ENCODE results near the gene CTDSPL2. TPM values are rescaled to one million over a fixed set of nuclear protein-coding genes. Genes with fewer than 3 reads are reported as not detected.

CTDSPL2 gene
- total and polyA plus RNA-seq, 10 of the 15 experiments (the other 5 are each of a cell fraction or from before 2014, with no cell fraction given), result 10.7 to 77.1 (median 44.9) TPM

- TF ChIP-seq ATF2 (IDR thresholded peaks at IDR 0.05; ENCODE audit: low read length) (peak; percentile 43; the same call in 1 of the 2 replicates), CTCF (IDR thresholded peaks at IDR 0.05 in 2 of 3, conservative IDR thresholded peaks at IDR 0.05 in 1 of 3; ENCODE audit: control insufficient read depth in 2 of 3, extremely low read depth in 1 of 3, insufficient read depth in 1 of 3, low read depth in 3 of 3, low read length in 3 of 3) (peak; percentile 37 to 47 (median 42); a peak in 5 of 6 replicates), BCLAF1 (IDR thresholded peaks at IDR 0.05) (no peak), NFIC (IDR thresholded peaks at IDR 0.05; ENCODE audit: low read depth, low read length) (peak; percentile 59), SUZ12 (IDR thresholded peaks at IDR 0.05; ENCODE audit: unreplicated experiment) (no peak), MEF2A (IDR thresholded peaks at IDR 0.05; ENCODE audit: insufficient read depth, low read depth, low read length) (no peak; the same call in 1 of the 2 replicates), ZBTB11 (CRISPR knock-in tag; IDR thresholded peaks at IDR 0.05) (no peak), EZH2 (IDR thresholded peaks at IDR 0.05; ENCODE audit: borderline replicate concordance, control insufficient read depth, low read depth, low read length) (no peak), ZBTB33 (IDR thresholded peaks at IDR 0.05) (no peak), ZNF384 (IDR thresholded peaks at IDR 0.05; ENCODE audit: borderline replicate concordance, low read depth, low read length) (no peak), KDM1A (IDR thresholded peaks at IDR 0.05; ENCODE audit: borderline replicate concordance) (no peak), ATF7 (IDR thresholded peaks at IDR 0.05; ENCODE audit: low read depth) (peak; percentile 33; the same call in 1 of the 2 replicates), IRF3 (IDR thresholded peaks at IDR 0.05) (no peak), FOXK2 (IDR thresholded peaks at IDR 0.05) (no peak)
Observed at GRCh38 chr15:44545913-44546802, 118.7 kb downstream of the CTDSPL2 start (continued).

All from GM12878 (cell line).